CD14-positive monocyte (primary cell): ENCODE measurements around the gene TMEM132A. TPM values are rescaled to one million over a fixed set of nuclear protein-coding genes. Genes with fewer than 3 reads are reported as not detected.
A peak's percentile ranks its signal among the peaks of the same experiment; 100 is the strongest.

Experiments
- DNase-seq, 3 donors: peaks; one replicate each; pipeline ENCODE4 v3.0.0-alpha.2; 2011 to 2022
- H2AFZ ChIP-seq: 2 replicates; pipeline ENCODE4 v1.6.0; 2012; ENCODE audit warnings: mild to moderate bottlenecking, low read depth, low read length, inconsistent platforms; ENCODE audit not compliant: insufficient read depth, poor library complexity, severe bottlenecking
- H3K27ac ChIP-seq, 2 donors: 1 replicate in 1 of 2; 2 replicates in 1 of 2; pipeline ENCODE4 v1.5.1; 2012 to 2013; ENCODE audit warnings: low read length in 2 of 2, control low read depth in 1 of 2, inconsistent platforms in 1 of 2, low read depth in 1 of 2, mild to moderate bottlenecking in 1 of 2
- H3K27me3 ChIP-seq, 2 donors: one replicate each; pipeline versions ENCODE4 v1.6.0 to v1.6.1; 2011 to 2013; ENCODE audit warnings: low read length in 2 of 2; ENCODE audit not compliant: control insufficient read depth in 2 of 2, insufficient read depth in 2 of 2
- H3K36me3 ChIP-seq, 2 donors: replicated peaks in 1 of 2; 1 replicate in 1 of 2; 2 replicates in 1 of 2; pipeline versions ENCODE4 v1.5.1 to v1.6.1; 2012 to 2013; ENCODE audit warnings: low read length in 2 of 2, control low read depth in 1 of 2, inconsistent platforms in 1 of 2, mild to moderate bottlenecking in 1 of 2; ENCODE audit not compliant: insufficient read depth in 2 of 2, control insufficient read depth in 1 of 2
- H3K4me1 ChIP-seq, 2 donors: 1 replicate in 1 of 2; 2 replicates in 1 of 2; pipeline versions ENCODE4 v1.5.1 to v1.6.1; 2012 to 2013; ENCODE audit warnings: low read length in 2 of 2, control low read depth in 1 of 2, inconsistent platforms in 1 of 2, mild to moderate bottlenecking in 1 of 2, moderate library complexity in 1 of 2; ENCODE audit not compliant: insufficient read depth in 2 of 2, control insufficient read depth in 1 of 2
- H3K4me2 ChIP-seq: replicated peaks from 2 replicates; pipeline ENCODE3; 2012; ENCODE audit warnings: low read length, moderate library complexity, mild to moderate bottlenecking; ENCODE audit not compliant: poor library complexity, severe bottlenecking; ENCODE audit errors: extremely low read depth
- H3K4me3 ChIP-seq, 3 experiments: fragments of 200-600 bp in 1 of 3; sonication (generic) in 1 of 3; replicated peaks in 1 of 3; 1 replicate in 2 of 3; 2 replicates in 1 of 3; pipeline ENCODE4 v1.5.1; 2011 to 2013; ENCODE audit warnings: low read length in 3 of 3, mild to moderate bottlenecking in 3 of 3, control low read depth in 2 of 3, low read depth in 2 of 3, inconsistent platforms in 1 of 3, moderate library complexity in 1 of 3
- H3K79me2 ChIP-seq: 2 replicates; pipeline ENCODE4 v1.6.0; 2012; ENCODE audit warnings: mild to moderate bottlenecking, control low read depth, inconsistent platforms, low read length, moderate library complexity; ENCODE audit not compliant: insufficient read depth
- H3K9ac ChIP-seq: 2 replicates; pipeline ENCODE4 v1.6.0; 2017; ENCODE audit warnings: low read length, mild to moderate bottlenecking; ENCODE audit not compliant: insufficient read depth, poor library complexity, severe bottlenecking
- H3K9me3 ChIP-seq, 2 donors: replicated peaks in 1 of 2; 1 replicate in 1 of 2; 2 replicates in 1 of 2; pipeline versions ENCODE4 v1.5.1 to v1.6.1; 2012 to 2013; ENCODE audit warnings: low read length in 2 of 2, control low read depth in 1 of 2; ENCODE audit not compliant: control insufficient read depth in 1 of 2, insufficient read depth in 1 of 2
- H4K20me1 ChIP-seq: 2 replicates; pipeline ENCODE4 v1.6.0; 2012; ENCODE audit warnings: mild to moderate bottlenecking, low read length, control low read depth, moderate library complexity; ENCODE audit not compliant: insufficient read depth
- H3K27ac Mint-ChIP-seq, 7 donors: one replicate each; pipeline ENCODE4 v1.8.0; 2020; ENCODE audit warnings: mild to moderate bottlenecking in 7 of 7, mixed read lengths in 7 of 7, moderate library complexity in 6 of 7, inconsistent platforms in 2 of 7
- H3K27me3 Mint-ChIP-seq, 3 donors: one replicate each; pipeline ENCODE4 v1.8.0; 2021 to 2022; ENCODE audit warnings: low read depth in 3 of 3, mild to moderate bottlenecking in 3 of 3, mixed read lengths in 3 of 3, moderate library complexity in 3 of 3, inconsistent platforms in 1 of 3
- H3K36me3 Mint-ChIP-seq, 2 donors: one replicate each; pipeline ENCODE4 v1.8.0; 2020; ENCODE audit warnings: mixed read lengths in 2 of 2, inconsistent platforms in 1 of 2, mild to moderate bottlenecking in 1 of 2
- H3K4me1 Mint-ChIP-seq: one replicate; pipeline ENCODE4 v1.8.0; 2020; ENCODE audit warnings: mild to moderate bottlenecking, mixed read lengths
- H3K4me3 Mint-ChIP-seq, 2 donors: one replicate each; pipeline ENCODE4 v1.8.0; 2020; ENCODE audit warnings: mild to moderate bottlenecking in 2 of 2, mixed read lengths in 2 of 2, moderate library complexity in 1 of 2
- H3K9me3 Mint-ChIP-seq, 7 donors: one replicate each; pipeline ENCODE4 v1.8.0; 2020 to 2022; ENCODE audit warnings: mixed read lengths in 7 of 7, mild to moderate bottlenecking in 6 of 7, moderate library complexity in 6 of 7, inconsistent platforms in 2 of 7
- CTCF ChIP-seq: fragments of 200-600 bp; IDR thresholded peaks from one replicate; pipeline ENCODE4 v1.8.0; 2022; ENCODE audit warnings: antibody characterized with exemption, mild to moderate bottlenecking
- WGBS: methylation state at CpG from one replicate; pipeline ENCODE4 v1.1.5; 2013; ENCODE audit warnings: missing lambda C conversion rate; ENCODE audit not compliant: insufficient coverage; 5-methylcytosine and 5-hydroxymethylcytosine counted together
- intact Hi-C, 2 donors: fragments of 100-400 bp; cut with micrococcal nuclease; formaldehyde crosslinking; loops; one replicate each; pipeline versions ENCODE4 v1.15.0 to v1.15.1; 2023
- polyA plus RNA-seq, 3 donors: library from polyadenylated mRNA; depleted of rRNA in 1 of 3; unstranded in 2 of 3; stranded (reverse) in 1 of 3; fragments of 300-500 nt in 2 of 3; fragments of >200 nt in 1 of 3; fragmentation: Illumina TruSeq in 2 of 3; gene quantifications; 1 replicate in 2 of 3; 2 replicates in 1 of 3; pipeline ENCODE4 v1.2.3, GENCODE V29; 2012 to 2021

The TMEM132A gene
- polyA plus RNA-seq, 3 donors = 0.01 to 0.31 (median 0.21) TPM

GRCh38 chr11:60981515-60981914 is 57.3 kb downstream of the TMEM132A start:
- TF ChIP-seq CTCF = no peak
- H3K9me3 Mint-ChIP-seq = no peaks in the 10 kb centered on the region
- no peak overlapping the region for H3K27ac ChIP-seq
- H3K79me2 ChIP-seq = no peaks in the 10 kb centered on the region
- H3K36me3 Mint-ChIP-seq = no peaks in the 10 kb centered on the region
- intact Hi-C loops = no loop called here
- H2AFZ ChIP-seq = no peak overlapping the region
- H3K4me2 ChIP-seq = no peak overlapping the region
- H3K9me3 ChIP-seq = no peaks in the 10 kb centered on the region
- H3K9ac ChIP-seq = no peak overlapping the region
- no peak overlapping the region for H3K4me3 Mint-ChIP-seq
- H4K20me1 ChIP-seq = no peaks in the 10 kb centered on the region
- peak overlapping the region in 1 of 7 donors; percentile 6 for H3K27ac Mint-ChIP-seq
- H3K4me1 Mint-ChIP-seq = peaks cover 8% of the 10 kb centered on the region
- DNase-seq = no peak
- H3K27me3 Mint-ChIP-seq = peaks cover 7 to 8% (median 8%) of the 10 kb centered on the region in 3 donors
- peaks cover 4 to 5% of the 10 kb centered on the region in 2 donors for H3K4me1 ChIP-seq
- no peaks in the 10 kb centered on the region for H3K27me3 ChIP-seq
- no peak overlapping the region for H3K4me3 ChIP-seq
- H3K36me3 ChIP-seq = no peaks in the 10 kb centered on the region
- WGBS = 100% methylated on average over 9 of the region's 12 CpGs

- H3K27ac Mint-ChIP-seq = no peak overlapping the region
- Histone ChIP-seq H4K20me1 (no peaks in the 10 kb centered on the region), H3K27me3 (no peaks in the 10 kb centered on the region), H3K9me3 (no peaks in the 10 kb centered on the region), H3K79me2 (no peaks in the 10 kb centered on the region), H3K4me1 (peaks cover 6 to 7% of the 10 kb centered on the region in 2 donors), H2AFZ (no peak overlapping the region), H3K36me3 (no peaks in the 10 kb centered on the region), H3K9ac (no peak overlapping the region), H3K4me2 (no peak overlapping the region), H3K4me3 (no peak overlapping the region), H3K27ac (no peak overlapping the region)
- intact Hi-C loops = no loop called here
- TF ChIP-seq CTCF = no peak
- WGBS = 100% methylated on average over 3 of the region's 8 CpGs
- peaks cover 5 to 13% (median 8%) of the 10 kb centered on the region in 3 donors for H3K27me3 Mint-ChIP-seq
- H3K4me1 Mint-ChIP-seq = peaks cover 12% of the 10 kb centered on the region
- no peak overlapping the region for H3K4me3 Mint-ChIP-seq
- H3K36me3 Mint-ChIP-seq = peaks cover 0 to 1% of the 10 kb centered on the region in 2 donors
- no peak for DNase-seq
- H3K9me3 Mint-ChIP-seq = no peaks in the 10 kb centered on the region
Measured at GRCh38 chr11:60982184-60982583, 57.9 kb downstream of the TMEM132A start.
